ENCODE measurements around the gene MARCKSL1. TPM values are rescaled to one million over a fixed set of nuclear protein-coding genes. Genes with fewer than 3 reads are reported as not detected.
A peak's percentile ranks its signal among the peaks of the same experiment; 100 is the strongest.

MARCKSL1 gene
- total RNA-seq, 1 donor, result 16.6 TPM

DNA sequence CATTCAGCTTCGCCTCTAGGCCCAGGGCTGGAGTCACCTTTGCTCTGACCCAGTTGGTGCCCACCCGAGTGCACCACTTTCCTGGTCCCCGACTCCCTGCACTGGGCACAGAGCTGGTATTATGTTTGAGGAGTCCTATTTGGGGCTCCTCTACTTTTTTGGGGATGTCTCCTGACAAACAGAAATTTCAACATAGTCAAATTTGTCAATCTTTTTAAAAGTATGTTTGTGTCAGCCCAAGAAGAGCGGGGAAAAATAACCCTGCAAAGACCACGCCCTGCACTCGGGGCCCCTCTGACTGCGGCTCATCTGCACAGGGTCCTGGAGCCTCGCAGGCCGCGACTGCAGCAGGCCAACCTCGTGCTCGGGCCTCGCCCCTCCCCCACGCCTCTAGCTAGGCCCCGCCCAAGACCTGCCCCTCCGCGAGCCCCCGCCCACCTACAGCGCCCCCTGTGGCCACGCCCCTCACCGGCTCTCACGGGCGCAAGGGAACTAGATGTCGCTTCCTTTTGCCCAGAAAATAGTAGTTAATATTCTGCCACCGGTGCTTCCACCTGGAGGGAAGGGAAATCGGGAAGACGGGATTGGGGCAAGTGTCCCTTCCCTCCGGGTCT lies 14.9 kb upstream of the MARCKSL1 start:
- Histone ChIP-seq H2AFZ (ENCODE audit: low read length) (peak overlapping the region; percentile 80), H3K4me2 (ENCODE audit: insufficient read depth, low read length) (peak overlapping the region; percentile 87), H3K79me2 (ENCODE audit: insufficient read depth, low read length) (no peaks in the 10 kb centered on the region), H3K4me3 (ENCODE audit: insufficient read depth, low read length) (peak overlapping the region; percentile 85), H3K27ac (ENCODE audit: low read depth, low read length) (no peak overlapping the region), H3K36me3 (ENCODE audit: insufficient read depth, low read length) (peaks cover 5% of the 10 kb centered on the region), H3K4me1 (ENCODE audit: insufficient read depth, low read length) (peaks cover 27% of the 10 kb centered on the region), H3K9me3 (ENCODE audit: low read depth, low read length) (no peaks in the 10 kb centered on the region), H3K27me3 (ENCODE audit: insufficient read depth, low read length) (no peaks in the 10 kb centered on the region), H4K20me1 (ENCODE audit: insufficient read depth, low read length) (no peaks in the 10 kb centered on the region)
- TF ChIP-seq, protein P1, sequence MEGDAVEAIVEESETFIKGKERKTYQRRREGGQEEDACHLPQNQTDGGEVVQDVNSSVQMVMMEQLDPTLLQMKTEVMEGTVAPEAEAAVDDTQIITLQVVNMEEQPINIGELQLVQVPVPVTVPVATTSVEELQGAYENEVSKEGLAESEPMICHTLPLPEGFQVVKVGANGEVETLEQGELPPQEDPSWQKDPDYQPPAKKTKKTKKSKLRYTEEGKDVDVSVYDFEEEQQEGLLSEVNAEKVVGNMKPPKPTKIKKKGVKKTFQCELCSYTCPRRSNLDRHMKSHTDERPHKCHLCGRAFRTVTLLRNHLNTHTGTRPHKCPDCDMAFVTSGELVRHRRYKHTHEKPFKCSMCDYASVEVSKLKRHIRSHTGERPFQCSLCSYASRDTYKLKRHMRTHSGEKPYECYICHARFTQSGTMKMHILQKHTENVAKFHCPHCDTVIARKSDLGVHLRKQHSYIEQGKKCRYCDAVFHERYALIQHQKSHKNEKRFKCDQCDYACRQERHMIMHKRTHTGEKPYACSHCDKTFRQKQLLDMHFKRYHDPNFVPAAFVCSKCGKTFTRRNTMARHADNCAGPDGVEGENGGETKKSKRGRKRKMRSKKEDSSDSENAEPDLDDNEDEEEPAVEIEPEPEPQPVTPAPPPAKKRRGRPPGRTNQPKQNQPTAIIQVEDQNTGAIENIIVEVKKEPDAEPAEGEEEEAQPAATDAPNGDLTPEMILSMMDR (IDR thresholded peaks at IDR 0.05; ENCODE audit: extremely low read depth, low read depth, low read length), result peak; percentile 28
- peak; percentile 95 for DNase-seq (ENCODE audit: insufficient read length, low spot score, missing footprints)

DNA sequence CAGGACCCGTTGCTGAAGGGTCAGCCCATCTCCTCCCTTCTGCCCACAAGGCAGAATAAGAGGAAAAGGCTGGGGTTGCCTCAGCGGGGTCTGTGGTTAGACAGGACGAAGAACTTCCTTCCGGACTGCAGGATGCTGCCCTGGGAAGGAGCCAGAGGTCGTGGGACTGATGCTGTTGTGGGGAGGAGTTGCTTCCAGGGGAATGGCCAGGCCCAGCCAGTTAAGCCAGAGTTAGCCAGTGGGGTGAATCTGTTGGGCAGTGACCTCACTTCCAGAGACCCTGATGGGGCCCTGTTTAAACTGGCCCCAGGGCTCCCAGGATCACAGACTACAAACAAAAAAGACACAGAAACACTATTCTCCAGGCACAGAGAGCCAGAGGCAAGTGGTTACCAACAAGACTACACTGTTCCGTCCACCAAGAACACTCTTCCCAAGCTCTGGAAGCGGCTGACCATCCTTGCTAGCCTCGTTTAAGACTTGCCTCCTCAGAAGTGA lies 13.2 kb upstream of the MARCKSL1 start:
- TF ChIP-seq, protein P1 (IDR thresholded peaks at IDR 0.05; ENCODE audit: extremely low read depth, low read depth, low read length), result no peak
- peak; percentile 92 for DNase-seq (ENCODE audit: insufficient read length, low spot score, missing footprints)
- Histone ChIP-seq H4K20me1 (ENCODE audit: insufficient read depth, low read length) (no peaks in the 10 kb centered on the region), H2AFZ (ENCODE audit: low read length) (peak overlapping the region; percentile 74), H3K4me3 (ENCODE audit: insufficient read depth, low read length) (no peak overlapping the region), H3K27ac (ENCODE audit: low read depth, low read length) (no peak overlapping the region), H3K4me2 (ENCODE audit: insufficient read depth, low read length) (no peak overlapping the region), H3K79me2 (ENCODE audit: insufficient read depth, low read length) (no peaks in the 10 kb centered on the region), H3K4me1 (ENCODE audit: insufficient read depth, low read length) (peaks cover 26% of the 10 kb centered on the region), H3K36me3 (ENCODE audit: insufficient read depth, low read length) (no peaks in the 10 kb centered on the region), H3K27me3 (ENCODE audit: insufficient read depth, low read length) (no peaks in the 10 kb centered on the region), H3K9me3 (ENCODE audit: low read depth, low read length) (no peaks in the 10 kb centered on the region)

DNA sequence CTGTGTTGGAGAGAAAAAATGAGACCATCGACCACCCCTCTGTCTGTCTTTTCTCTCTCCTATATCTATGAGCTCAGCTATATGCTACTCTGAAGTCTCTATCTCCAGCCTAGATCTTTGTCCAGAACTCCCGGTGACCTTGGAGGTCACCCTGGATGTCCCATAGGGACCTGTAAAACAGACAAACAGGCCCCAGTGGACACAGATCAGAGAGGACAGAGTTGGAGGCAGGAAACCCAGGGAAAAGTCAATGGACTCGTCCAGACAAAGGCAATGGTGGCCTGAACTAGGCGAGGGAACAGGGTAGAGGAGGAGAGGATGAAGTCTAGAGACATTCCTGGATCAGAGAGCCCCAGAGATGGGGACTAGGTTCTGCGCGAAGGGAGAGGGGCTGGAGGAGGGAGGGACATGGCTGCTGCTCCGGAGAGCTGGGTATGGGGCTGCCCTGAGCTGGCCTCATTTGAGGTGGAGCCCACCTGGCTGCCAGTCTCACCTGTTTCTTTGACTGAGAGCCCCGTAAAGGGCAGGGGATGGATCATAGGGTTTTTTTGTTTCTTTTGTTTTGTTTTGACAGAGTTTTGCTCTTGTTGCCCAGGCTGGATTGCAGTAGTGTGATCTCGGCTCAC lies 10.6 kb upstream of the MARCKSL1 start:
- Histone ChIP-seq H2AFZ (ENCODE audit: low read length) (no peak overlapping the region), H3K27ac (ENCODE audit: low read depth, low read length) (no peak overlapping the region), H3K79me2 (ENCODE audit: insufficient read depth, low read length) (no peaks in the 10 kb centered on the region), H3K27me3 (ENCODE audit: insufficient read depth, low read length) (no peaks in the 10 kb centered on the region), H4K20me1 (ENCODE audit: insufficient read depth, low read length) (no peaks in the 10 kb centered on the region), H3K36me3 (ENCODE audit: insufficient read depth, low read length) (no peaks in the 10 kb centered on the region), H3K4me3 (ENCODE audit: insufficient read depth, low read length) (no peak overlapping the region), H3K9me3 (ENCODE audit: low read depth, low read length) (no peaks in the 10 kb centered on the region), H3K4me1 (ENCODE audit: insufficient read depth, low read length) (no peaks in the 10 kb centered on the region), H3K4me2 (ENCODE audit: insufficient read depth, low read length) (no peak overlapping the region)
- TF ChIP-seq, protein P1 (IDR thresholded peaks at IDR 0.05; ENCODE audit: extremely low read depth, low read depth, low read length), result no peak
- DNase-seq (ENCODE audit: insufficient read length, low spot score, missing footprints), result no peak

DNA sequence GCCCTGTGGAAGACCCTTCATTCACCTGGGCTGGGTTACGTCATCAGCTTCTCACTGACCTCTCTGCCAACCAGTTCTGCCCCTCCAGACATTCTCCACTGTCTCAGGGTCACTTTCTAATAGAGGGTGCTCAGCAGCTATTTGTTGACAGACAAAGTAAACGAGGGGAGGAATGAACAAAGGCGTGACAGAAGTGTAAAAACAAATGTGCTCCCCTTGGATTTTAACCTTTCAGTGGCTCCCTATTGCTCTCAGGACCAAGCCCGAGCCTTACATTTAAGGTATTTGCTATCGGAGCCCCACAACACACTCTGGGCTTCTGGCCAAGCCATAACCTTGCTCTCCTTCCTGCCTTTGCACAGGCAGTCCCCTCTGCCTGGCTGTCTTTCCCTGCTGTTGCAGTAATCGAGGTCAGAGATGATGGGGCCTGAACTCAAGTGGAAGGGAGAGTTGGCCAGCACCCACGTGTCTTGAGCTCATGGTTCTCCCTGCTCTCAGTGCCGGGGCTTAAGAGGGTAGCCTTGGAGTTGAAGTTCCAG lies 9.3 kb upstream of the MARCKSL1 start:
- no peak overlapping the region for H3K4me2 ChIP-seq (ENCODE audit: insufficient read depth, low read length)
- no peaks in the 10 kb centered on the region for H3K9me3 ChIP-seq (ENCODE audit: low read depth, low read length)
- H3K36me3 ChIP-seq (ENCODE audit: insufficient read depth, low read length), result no peaks in the 10 kb centered on the region
- H4K20me1 ChIP-seq (ENCODE audit: insufficient read depth, low read length), result no peaks in the 10 kb centered on the region
- no peaks in the 10 kb centered on the region for H3K4me1 ChIP-seq (ENCODE audit: insufficient read depth, low read length)
- no peak for DNase-seq (ENCODE audit: insufficient read length, low spot score, missing footprints)
- TF ChIP-seq, protein P1 (IDR thresholded peaks at IDR 0.05; ENCODE audit: extremely low read depth, low read depth, low read length), result no peak
- no peaks in the 10 kb centered on the region for H3K27me3 ChIP-seq (ENCODE audit: insufficient read depth, low read length)
- no peak overlapping the region for H2AFZ ChIP-seq (ENCODE audit: low read length)
- no peak overlapping the region for H3K27ac ChIP-seq (ENCODE audit: low read depth, low read length)
- H3K4me3 ChIP-seq (ENCODE audit: insufficient read depth, low read length), result no peak overlapping the region
- no peaks in the 10 kb centered on the region for H3K79me2 ChIP-seq (ENCODE audit: insufficient read depth, low read length)

Measured in osteoblast (primary cell).